RKO (cell line): Measurements from ENCODE around the gene NKD2.
"Not testable (repeated sequence)": the region's sequence is repeated elsewhere in the genome, so short reads cannot be mapped to it uniquely, and the experiment has no call there.

Experiments
- DNase-seq: peaks from one replicate; pipeline ENCODE4 v3.0.0-alpha.2; 2016; ENCODE audit warnings: low spot score

The NKD2 gene

DNA sequence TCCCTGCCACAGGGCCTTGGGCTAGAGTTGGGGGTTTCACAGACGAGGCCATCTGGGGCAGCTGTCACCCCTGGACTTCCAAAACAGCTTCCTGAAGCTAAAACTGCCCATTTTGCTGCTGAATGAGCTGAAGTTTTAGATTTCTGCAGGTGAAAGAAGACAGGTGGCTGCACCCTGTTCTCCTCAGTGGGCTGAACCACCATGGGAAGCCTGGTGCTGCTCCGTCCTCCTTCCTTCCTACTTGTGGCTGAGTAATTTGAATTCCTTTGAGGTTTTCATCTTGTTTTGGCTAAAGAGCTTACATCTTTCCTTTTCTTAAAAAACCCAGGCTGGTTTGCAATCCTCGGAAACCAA lies 5.3 kb downstream of the NKD2 start:
- no peak for DNase-seq

DNA sequence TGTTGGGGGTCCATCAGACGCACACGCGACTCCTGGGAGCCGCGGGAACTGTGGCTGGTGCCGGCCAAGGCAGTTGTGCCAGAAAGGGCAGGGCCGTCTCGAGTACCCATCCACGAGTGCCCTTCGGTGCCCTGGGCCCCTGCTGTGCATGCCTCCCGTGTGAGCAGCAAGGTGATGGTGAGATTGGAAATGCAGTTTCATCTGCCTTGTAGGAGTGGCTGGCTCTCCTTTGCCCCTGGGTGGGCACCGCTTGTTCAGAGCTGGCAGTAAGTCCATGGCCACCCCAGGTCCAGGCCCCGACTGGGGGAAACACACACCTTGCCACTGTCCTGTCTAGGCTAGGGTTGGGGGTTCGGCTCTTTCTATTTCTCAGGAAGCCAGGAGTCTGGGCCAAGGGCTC lies 5.7 kb downstream of the NKD2 start:
- no peak for DNase-seq

DNA sequence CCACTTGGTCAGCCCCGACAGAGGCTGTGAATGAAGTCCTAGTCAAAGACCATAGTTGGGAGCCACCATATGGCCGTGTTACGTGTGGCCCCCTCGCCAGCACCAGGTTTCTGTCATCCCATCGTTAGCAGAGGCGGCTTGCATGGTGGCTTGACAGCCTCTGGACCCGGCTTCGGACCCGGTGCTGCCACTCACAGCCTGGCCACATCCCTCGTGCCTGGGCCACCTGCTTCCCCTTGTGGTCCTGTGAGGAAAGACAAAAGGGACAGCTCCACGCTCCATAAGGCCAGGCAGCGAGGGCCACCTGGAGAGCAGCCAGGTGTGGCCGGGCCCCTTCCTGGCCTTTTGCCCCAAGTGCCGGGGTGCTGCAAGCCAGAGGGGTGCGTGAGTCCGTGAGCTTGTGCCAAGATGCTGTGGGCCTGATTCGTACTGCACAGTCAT lies 6.2 kb downstream of the NKD2 start:
- no peak for DNase-seq

DNA sequence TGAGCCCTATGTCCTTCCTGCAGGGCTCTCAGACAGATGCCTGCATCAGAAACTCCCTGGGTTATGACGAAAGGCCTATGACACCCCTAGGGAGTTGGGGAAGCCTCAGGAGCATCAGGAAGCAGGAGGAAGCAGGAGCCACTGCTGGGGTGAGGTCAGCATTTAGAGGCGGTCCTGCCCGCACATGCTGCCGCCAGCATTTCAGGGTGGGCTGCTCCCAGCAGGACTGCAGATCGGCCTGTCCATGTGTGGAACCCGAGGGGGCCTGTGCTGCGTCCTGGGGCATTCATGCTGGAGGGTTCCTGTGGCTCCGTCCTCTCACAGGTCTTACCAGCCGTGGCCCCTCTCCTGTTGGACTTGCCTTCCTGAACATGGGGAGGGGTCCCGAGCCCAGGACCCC lies 6.9 kb downstream of the NKD2 start:
- no peak for DNase-seq

DNA sequence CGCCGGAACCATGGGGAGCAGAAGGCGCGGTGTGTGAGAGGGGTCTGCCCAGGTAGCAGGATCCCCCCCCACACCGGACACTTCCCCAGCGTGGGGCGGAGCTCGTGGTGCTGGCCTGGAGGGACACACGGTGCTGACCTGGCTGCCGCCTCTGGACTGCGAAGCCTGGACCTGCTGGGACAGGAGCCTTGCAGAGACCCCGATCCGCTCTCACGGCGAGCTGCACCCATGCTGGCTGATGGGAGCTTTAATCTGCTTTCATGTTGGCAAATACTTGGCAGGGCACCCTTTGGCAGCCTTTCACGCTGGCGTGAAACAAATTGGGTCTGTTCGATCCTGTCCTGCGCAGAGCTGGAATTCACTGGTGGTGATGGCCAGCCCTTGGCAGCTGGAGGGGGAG lies 7.4 kb downstream of the NKD2 start:
- DNase-seq, result no peak

DNA sequence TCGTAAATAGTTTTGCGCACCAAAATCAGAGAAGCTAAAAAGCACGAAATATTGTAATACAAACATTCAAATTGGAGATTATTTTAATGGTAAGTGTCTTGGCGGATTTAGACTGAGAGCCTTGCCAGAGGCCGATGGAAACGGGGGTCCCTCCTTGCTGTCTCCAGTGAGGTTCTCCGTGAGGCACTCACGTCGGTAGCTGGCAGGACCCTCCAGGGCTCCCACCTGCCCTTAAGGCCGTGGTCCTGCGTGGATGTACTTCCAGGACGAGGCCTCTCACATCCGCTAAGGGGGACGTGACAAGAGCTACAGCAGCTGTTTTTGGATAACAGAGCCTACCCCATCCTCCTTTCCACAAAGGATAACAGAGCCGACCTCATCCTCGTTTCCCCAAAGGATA lies 7.9 kb downstream of the NKD2 start:
- no peak for DNase-seq

DNA sequence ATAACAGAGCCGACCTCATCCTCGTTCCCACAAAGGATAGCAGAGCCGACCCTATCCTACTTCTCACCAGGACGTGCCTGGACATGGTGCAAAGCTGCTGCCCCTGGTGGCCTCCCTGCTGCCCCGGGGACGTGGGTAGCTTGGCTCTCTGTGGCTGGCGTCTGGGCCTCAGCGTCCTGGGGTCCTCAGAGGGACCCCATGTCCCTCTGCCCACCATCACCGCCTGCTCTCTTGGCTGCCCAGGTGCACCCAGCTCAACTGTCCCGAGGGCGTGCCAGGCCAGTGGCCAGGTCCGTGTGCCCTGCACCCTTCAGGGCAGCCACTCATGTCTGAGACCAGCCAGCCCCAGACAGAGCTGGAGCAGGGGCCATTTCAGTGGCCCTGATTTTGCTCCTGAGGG lies 8.5 kb downstream of the NKD2 start:
- DNase-seq, result no peak

DNA sequence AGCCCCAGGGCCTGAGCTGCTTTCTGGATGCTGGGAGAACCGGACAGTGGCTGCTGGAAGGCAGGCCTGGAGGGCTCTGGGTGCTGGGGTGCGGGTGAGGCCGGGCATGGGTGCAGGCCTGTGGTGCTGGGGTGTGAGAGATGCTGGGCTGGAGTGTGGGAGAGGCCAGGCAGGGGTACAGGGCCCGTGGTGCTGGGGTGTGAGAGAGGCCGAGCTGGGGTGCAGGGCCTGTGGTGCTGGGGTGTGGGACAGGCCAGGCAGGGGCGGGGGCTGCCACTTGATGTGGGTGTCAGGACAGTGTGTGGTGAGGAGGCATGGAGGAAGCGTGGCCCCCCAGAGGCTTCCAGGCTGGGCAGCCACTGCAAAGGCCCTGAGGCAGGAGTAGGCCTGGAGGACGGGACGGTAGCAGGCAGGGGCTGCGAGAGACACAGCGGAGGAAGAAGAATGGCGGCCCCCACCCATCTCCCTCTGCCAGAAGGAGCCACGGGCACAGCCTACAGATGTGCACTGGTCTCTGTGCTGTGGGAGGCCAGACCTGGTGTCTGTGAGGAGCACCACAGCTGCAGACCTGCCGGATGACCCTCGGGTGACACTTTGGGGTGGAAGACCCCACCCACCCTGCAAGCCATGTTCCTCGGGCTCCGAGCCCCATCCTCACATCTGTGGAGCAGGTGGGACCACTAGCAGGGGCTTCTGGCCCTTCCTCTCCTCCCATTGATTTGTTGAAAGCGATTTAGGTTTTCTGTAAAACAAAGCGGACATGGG lies 9.3 kb downstream of the NKD2 start:
- DNase-seq, result no peak

DNA sequence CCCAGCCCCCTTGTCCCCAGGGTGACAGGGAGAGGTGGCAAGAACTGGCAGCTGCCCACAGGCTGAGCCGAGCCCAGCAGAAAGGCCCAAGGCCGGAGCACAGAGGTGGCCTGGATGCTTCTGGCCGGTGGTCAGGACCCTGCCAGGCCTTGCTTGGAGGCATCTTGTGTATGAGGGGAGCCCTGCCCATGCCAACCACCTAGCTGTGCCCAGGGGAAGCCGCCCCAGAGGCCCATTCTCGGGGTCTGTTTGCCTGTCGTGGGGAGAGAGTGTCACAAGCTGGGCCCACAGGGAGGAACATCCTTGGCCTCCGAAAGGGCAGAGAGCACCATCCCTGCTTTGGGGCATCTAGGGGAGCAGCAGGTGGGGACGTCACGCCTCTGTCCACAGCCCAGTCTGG lies 10.0 kb downstream of the NKD2 start:
- no peak for DNase-seq

DNA sequence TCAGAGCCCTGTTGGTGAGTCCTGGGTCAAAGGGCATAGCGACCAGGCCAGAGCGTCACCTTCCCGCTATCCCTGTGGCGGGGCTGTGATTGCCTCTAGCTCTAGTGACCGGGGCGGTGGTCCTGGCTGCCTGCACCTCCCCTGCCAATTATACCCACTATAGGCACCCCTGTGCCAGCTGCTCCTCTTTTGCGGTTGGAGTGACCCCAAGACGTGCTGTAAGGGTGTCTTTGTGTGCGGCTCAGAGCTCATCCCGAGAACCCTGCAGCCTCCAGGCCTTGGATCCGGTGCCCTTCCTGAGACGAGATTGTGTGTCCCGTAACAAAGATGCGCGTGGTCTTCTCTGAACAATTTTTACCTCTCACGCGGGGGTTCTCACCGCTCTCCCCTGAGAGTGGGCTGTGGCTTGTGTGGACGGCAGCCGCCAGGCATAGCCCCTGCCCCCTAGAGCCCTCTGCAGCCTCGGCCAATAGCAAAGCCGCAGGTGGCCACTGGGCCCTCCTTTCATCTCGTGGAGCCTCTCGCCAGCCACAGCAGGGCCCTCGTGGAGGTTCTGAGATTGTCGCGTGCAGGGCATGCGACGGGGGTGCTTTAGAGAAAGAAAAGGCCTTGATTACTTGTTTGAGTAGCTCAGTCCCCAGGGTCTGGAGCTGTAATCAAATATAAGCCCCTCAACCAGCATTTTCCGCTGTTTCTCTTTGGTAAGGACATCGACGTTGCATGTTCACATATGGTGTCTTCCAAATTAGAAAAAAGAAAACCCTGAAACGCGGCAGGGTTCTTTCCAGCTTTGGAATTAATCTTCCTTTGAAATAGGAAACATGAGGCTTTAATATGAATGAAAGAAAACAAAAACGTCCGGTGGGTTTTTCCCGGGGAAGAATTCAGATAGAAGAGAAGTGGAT lies 10.7 kb downstream of the NKD2 start:
- no peak for DNase-seq

DNA sequence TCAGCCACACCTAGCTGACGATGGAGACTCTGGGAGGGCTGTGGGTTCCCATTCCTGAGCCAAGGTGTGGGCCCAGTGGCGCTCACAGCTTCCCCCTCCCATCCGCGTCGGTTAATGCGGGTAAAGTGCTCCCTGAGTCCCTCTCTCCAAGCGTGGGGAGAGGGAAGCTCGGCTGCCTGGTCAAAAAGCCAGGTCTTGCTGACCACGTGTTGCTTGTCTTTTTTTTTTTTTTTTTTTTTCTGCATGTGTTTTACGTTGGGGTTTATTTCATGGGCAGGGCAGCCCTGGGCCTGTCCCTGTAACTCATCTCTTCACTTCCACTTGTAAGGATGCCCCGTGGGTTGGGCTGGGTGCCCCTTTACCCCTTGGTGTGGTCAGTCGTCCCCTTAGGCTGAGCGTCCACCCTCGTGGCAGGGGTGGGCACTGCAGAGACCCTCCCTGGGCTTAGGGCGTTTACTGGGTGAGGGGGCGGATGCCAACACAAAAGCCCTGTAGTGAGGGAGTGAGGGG lies 11.9 kb downstream of the NKD2 start:
- no peak for DNase-seq

DNA sequence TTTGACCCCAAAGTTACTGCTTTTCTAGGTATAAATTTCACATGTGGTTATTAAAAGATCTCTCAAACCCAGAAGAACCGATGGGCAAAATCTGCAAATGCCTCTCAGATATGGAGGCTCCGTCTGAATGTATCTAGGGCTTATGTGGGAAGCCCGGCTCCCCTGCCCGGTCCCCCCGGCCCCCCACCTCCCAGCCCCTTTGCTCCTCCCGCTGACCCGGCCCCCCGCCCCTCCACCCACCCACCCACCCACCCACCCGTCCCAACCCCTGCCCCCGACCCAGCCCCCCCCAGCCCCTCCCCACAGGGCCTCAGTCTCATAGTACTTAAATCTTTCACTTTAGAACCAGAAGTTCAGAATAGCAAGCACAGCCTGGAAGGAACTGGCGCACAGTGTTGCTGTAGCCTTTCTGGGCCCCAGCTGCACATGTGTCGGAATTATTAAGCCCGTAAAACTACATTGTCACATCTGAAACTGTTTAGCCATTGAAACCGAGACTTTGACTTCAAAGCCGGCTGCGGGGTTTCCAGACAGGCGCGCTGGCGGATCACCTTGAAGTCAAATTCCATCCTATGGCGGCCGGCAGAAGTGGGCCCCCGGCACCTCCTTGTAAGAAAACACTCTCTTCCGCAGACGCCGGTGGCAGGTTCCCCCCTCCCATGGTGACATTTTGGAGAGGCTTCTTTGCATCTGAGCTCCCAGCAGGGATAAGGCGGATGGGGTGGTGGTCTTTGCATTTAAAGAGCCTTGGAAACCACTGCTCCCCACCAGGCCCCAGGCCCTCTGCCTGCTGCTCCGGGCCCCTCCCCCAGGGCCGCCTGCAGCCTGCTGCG lies 12.8 kb downstream of the NKD2 start:
- no peak for DNase-seq

DNA sequence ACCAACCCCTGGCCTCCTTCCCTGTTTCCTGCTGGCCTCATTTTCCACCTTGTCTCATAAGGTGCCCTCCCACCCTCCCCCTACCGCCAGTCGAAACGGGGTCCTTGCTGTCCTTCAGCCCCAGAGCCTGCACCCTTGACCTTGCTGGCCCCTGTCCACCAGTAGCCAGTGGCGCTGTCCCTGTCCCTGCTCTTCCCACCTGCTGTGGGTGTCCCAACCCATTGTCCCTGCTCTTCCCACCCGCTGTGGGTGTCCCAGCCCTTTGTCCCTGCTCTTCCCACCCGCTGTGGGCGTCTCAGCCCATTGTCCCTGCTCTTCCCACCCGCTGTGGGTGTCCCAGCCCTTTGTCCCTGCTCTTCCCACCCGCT lies 13.4 kb downstream of the NKD2 start:
- not testable (repeated sequence) for DNase-seq

DNA sequence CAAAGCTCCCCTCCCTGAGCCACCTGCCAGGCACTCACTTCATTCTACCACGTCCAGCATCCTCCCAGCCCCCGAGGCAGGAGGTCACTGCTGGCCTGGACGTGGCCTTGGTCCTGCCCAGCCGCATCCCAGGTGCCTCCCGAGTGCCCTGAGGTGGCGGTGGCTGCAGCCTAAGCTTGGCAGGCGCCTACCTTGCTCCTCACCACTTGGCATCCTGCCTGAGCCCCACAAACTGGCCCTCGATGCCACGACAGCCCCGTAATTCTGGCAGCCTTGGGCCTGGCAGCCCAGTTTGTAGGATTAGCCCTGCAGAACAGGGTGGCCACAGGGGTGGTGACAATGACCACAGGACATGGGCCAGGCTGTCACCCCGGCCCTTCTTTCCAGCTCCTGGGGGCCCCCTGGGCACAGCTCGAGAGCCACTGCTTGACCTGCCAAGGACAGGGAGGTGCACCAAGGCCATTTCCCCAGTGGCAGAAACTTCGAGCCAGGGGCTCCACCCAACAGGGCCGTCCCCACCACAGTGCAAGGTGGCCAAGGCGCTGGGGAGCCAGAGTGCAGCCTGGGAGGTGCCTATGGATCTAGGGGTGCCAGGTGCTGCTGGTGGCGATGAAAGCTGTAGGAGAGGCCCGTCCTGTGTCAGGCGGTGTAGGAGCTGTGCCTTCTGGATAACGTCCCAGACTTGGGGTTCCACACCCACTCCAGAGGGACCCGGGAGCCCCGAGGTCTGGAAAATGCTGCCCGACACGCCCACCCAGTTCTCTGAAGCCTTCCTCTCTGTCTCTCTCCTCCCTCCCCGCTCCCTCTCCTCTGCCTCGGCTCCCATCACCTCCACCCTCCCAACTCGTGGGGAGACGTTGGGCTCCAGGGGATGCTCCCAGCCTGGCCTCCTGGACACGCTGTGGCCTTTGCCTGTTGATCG lies 18.4 kb downstream of the NKD2 start:
- no peak for DNase-seq

DNA sequence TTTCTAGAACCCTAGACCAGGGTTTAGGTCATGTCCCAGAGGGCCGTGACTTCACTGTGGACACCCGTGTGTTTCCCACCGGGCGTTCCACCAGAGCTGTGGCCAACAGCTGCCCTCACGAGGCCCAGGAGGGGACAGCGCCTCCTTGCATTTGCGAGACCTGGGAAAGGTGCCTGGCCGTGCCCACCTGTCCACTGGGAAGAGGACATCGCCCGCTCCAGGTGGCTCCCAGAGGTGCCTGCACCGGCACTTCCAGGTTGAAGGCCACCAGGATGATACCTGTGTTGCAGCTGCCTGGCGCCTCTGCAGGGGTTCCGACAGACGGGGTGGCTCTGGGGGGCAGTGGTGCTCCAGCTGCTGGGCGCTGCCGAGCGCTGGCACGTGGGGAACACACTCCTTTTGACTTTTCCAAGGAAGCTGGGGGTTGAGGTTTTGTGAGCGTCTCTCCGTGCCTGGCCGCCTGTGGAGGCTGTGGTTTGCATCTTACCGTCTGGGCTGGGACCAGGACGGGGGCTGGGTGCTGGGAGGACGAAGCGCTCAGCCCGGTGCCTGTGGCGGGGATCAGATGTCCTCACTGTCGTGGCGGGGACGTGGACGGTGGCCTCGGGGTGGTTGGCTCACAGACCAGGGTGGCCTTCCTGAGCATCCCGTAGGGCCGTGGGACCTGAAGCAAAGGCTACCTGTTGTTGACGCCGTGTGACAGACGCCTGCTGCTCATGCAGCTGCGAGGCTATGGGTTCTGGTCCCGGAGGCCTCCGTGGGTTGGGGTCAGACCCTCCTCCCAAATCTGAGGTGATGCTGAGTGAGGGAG lies 19.2 kb downstream of the NKD2 start:
- no peak for DNase-seq

DNA sequence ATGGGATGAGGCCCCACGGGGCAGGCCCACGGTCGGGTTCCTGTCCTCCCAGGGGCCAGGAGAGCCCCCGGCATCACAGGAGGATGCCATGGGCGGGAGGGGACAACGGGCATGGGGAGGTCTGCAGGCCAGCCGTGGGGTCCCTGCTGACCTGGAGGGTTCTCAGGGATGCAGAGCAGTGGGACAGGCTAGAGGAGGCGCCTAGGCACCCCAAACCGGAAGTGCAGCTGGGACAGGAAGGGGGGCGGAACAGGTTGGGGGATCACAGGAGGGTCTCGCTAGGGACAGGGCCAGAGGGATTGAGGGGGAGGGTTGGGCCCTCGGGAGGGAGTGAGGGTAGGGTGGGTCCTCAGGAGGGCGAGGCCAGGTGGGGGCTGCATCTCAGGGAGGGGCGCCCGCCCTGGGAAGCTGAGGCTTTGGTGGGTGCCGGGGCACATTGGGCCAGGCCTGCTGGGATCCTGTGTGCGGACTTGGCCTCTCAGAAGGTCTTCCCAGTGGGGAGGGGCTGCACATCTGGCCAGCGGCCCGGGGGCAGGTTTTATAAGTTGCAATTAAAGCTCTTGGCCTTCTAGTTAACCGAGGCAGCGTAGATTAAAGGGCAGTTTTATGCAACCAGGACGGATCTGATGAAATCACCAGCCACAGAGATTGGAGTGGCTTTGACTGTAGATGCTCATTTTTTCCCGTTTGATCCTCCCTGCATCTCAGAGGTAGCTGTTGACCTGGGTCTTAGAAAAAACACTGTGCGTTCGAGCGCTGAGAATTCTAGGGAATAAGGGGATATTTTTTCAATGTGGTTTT lies 20.1 kb downstream of the NKD2 start:
- DNase-seq, result no peak

DNA sequence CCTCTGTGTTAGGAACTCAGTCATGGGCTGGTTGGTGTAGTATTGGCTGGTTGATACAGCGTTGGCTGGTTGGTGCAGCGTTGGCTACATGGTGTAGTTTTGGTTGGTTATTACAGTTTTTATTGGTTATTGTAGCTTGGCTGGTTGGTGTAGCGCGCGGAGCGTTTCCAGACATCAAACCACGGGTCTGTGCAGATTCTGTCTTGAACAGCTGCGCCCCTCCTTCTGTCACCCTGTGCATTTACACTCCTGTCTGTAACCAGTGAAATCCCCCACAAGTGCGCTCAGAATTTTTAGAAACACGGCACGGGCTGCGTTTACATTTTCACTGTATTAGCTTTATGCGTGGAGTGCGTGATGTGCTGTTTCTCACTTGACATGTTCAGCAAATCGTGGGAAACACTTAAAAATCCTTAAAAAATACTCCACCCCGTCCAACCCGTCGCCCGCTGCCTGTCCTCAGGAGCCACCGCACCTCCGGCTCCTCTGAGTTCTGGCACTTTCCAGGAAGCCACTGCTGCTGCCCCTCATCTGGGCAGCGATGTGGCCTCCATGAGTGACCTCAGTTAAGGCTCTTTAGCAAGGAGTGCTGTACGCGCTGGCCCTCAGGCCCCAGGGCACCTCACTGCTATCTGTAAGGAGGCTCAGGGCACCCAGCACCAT lies 20.8 kb downstream of the NKD2 start:
- DNase-seq, result no peak

DNA sequence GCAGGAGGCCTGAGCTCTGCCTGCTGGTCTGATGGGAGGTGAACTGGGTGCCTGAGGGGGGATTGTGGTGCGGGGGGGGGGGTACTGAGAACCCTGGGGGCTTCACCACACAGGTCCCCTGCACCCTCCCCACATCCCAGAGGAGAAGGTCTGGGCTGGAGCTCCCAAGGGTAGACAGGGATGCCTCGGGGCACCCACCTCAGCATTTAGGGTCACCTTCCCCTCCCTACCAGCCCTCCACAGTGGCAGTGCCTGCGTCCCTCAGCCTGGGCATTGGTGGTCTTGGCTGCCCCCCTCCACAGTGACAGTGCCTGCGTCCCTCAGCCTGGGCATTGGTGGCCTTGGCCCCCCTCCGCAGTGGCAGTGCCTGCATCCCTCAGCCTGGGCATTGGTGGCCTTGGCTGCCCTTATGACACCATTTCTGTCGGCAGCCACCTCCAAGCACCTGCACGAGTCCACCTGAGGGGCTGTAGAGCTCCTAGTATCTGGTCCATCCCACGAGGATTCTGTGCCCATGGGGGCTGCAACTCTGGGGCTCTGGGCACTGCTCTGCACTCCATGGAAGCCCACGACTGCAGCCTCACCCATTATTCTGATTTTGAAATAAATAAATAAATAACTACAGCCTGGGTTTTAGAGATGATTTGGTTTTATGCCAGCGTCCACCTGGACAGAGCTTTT lies 21.5 kb downstream of the NKD2 start:
- DNase-seq, result no peak
